ENCODE results near the gene SIGMAR1. TPM values are rescaled to one million over a fixed set of nuclear protein-coding genes. Genes with fewer than 3 reads are reported as not detected.

Gene SIGMAR1
- total RNA-seq, 4 donors from 2014 or later, result 78.5 to 111 (median 109) TPM

GRCh38 chr9:34651321-34651720 is 13.7 kb upstream of the SIGMAR1 start:
- H3K4me1 ChIP-seq, result peaks cover 80% of the 10 kb centered on the region
- no peaks in the 10 kb centered on the region for H3K27me3 ChIP-seq
- H3K36me3 ChIP-seq, result peaks cover 18% of the 10 kb centered on the region
- peak overlapping the region; percentile 71 for H3K27ac ChIP-seq
- DNase-seq (ENCODE audit: low spot score in 2 of 2), result no peak
- TF ChIP-seq POLR2A (IDR thresholded peaks at IDR 0.05), result no peak
- no peak for TF ChIP-seq EP300 (IDR thresholded peaks at IDR 0.05)
- H3K4me3 ChIP-seq, result peak overlapping the region; percentile 36
- 38% methylated on average over 4 of the region's 4 CpGs for WGBS
- H3K9me3 ChIP-seq, result no peaks in the 10 kb centered on the region

- DNase-seq (ENCODE audit: low spot score in 2 of 2), result no peak
- Histone ChIP-seq H3K27me3 (no peaks in the 10 kb centered on the region), H3K4me1 (peaks cover 80% of the 10 kb centered on the region), H3K4me3 (no peak overlapping the region), H3K36me3 (peaks cover 18% of the 10 kb centered on the region), H3K27ac (peak overlapping the region; percentile 71), H3K9me3 (no peaks in the 10 kb centered on the region)
- WGBS, result 40% methylated on average over 1 of the region's 5 CpGs
- no peak for TF ChIP-seq CTCF (IDR thresholded peaks at IDR 0.05)
- no peak for TF ChIP-seq POLR2AphosphoS5 (IDR thresholded peaks at IDR 0.05)
- TF ChIP-seq POLR2A (IDR thresholded peaks at IDR 0.05), result no peak
- TF ChIP-seq EP300 (IDR thresholded peaks at IDR 0.05), result no peak
Measured at GRCh38 chr9:34650816-34651215, 13.2 kb upstream of the SIGMAR1 start.

DNA sequence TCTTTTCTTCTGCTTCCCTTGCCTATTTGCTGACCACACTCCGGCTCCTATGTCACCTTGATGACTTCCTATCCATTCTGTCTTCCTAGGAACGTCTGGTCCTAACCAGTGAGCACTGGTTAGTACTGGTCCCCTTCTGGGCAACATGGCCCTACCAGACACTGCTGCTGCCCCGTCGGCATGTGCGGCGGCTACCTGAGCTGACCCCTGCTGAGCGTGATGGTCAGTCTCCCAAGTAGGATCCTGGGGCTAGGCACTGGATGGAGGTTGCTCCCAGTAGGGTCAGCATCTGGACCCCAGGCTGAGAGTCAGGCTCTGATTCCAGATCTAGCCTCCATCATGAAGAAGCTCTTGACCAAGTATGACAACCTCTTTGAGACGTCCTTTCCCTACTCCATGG is 11.1 kb upstream of the SIGMAR1 start:
- Histone ChIP-seq H3K27me3 (no peaks in the 10 kb centered on the region), H3K36me3 (peaks cover 18% of the 10 kb centered on the region), H3K4me3 (no peak overlapping the region), H3K9me3 (no peaks in the 10 kb centered on the region), H3K4me1 (peaks cover 59% of the 10 kb centered on the region), H3K27ac (no peak overlapping the region)
- no peak for TF ChIP-seq POLR2A (IDR thresholded peaks at IDR 0.05)
- 87% methylated on average over 6 of the region's 8 CpGs for WGBS
- no peak for DNase-seq (ENCODE audit: low spot score in 2 of 2)

GRCh38 chr9:34647651-34648050 is 10.1 kb upstream of the SIGMAR1 start:
- DNase-seq (ENCODE audit: low spot score in 2 of 2), result no peak
- no peak for TF ChIP-seq POLR2A (IDR thresholded peaks at IDR 0.05)
- TF ChIP-seq EP300 (IDR thresholded peaks at IDR 0.05), result no peak
- TF ChIP-seq POLR2AphosphoS5 (IDR thresholded peaks at IDR 0.05), result no peak
- no peaks in the 10 kb centered on the region for H3K27me3 ChIP-seq
- H3K4me3 ChIP-seq, result peak overlapping the region; percentile 76
- no peaks in the 10 kb centered on the region for H3K9me3 ChIP-seq
- peaks cover 18% of the 10 kb centered on the region for H3K36me3 ChIP-seq
- 48% methylated on average over 10 of the region's 10 CpGs for WGBS
- peak overlapping the region; percentile 85 for H3K27ac ChIP-seq
- peaks cover 48% of the 10 kb centered on the region for H3K4me1 ChIP-seq

DNA sequence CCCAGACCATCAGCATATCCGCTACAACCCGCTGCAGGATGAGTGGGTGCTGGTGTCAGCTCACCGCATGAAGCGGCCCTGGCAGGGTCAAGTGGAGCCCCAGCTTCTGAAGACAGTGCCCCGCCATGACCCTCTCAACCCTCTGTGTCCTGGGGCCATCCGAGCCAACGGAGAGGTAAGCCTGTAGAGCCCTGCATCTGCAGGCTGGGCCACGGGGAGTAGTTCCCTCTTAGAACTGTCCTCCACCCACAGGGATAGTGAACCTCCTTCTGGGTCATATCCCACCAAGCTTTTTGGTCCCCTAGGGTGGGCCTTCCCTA is 9.5 kb upstream of the SIGMAR1 start:
- Histone ChIP-seq H3K27ac (peak overlapping the region; percentile 85), H3K4me1 (peaks cover 42% of the 10 kb centered on the region), H3K4me3 (peak overlapping the region; percentile 76), H3K27me3 (no peaks in the 10 kb centered on the region), H3K9me3 (no peaks in the 10 kb centered on the region), H3K36me3 (peaks cover 18% of the 10 kb centered on the region)
- DNase-seq (ENCODE audit: low spot score in 2 of 2), result no peak
- WGBS, result 0% methylated on average over 4 of the region's 8 CpGs
- TF ChIP-seq POLR2A (IDR thresholded peaks at IDR 0.05) (no peak), CTCF (IDR thresholded peaks at IDR 0.05) (no peak), POLR2AphosphoS5 (IDR thresholded peaks at IDR 0.05) (no peak), EP300 (IDR thresholded peaks at IDR 0.05) (no peak)

- Histone ChIP-seq H3K9me3 (no peaks in the 10 kb centered on the region), H3K36me3 (peaks cover 18% of the 10 kb centered on the region), H3K27me3 (no peaks in the 10 kb centered on the region), H3K27ac (peak within 1 kb of the TSS; percentile 85), H3K4me3 (peak within 1 kb of the TSS; percentile 76), H3K4me1 (peaks cover 36% of the 10 kb centered on the region)
- TF ChIP-seq POLR2AphosphoS5 (IDR thresholded peaks at IDR 0.05) (peak in 2 of 3 donors; percentile 18 to 34), POLR2A (IDR thresholded peaks at IDR 0.05) (no peak), EP300 (IDR thresholded peaks at IDR 0.05) (no peak), CTCF (IDR thresholded peaks at IDR 0.05) (peak; percentile 15 to 23)
- peak; percentile 97 to 98 for DNase-seq (ENCODE audit: low spot score in 2 of 2)
- WGBS, result 11% methylated on average over 14 of the region's 43 CpGs
Measured at GRCh38 chr9:34646211-34647083, 8.9 kb upstream of the SIGMAR1 start, which contains the start of gene GALT. TSS of gene GALT (plus strand) at chr9:34646675. CDS start at chr9:34646705, 30 bp downstream.

All from suprapubic skin (tissue), 4 donors.